HG03469 (cell line): Measurements from ENCODE around the gene DLG1.

Source experiments
- ATAC-seq: cut with Tn5 transposase; IDR thresholded peaks from one replicate; pipeline ENCODE4 v1.9.1; 2021; ENCODE audit warnings: mild to moderate bottlenecking, moderate library complexity, moderate number of reproducible peaks; ENCODE audit not compliant: unreplicated experiment

The DLG1 gene

DNA sequence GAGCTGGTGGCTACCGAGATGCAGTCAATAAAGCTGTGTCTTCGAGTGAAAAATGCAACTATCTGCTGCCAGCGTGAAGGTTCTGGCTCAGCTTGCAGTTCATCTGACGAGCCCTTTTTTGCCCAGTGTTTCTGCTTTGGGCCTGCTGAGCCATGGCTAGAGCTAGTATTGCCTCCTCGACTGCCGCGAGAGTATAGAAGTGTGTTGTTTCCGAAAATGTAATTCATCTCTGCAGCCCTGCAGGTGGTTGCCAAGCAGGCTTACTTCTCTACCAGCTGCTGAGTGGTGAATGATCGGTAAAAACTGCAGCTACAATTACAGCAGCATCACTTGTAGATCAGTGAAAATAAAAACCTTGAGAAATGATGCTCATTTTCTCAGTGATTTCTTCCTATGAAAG lies 114.8 kb downstream of the DLG1 start:
- no peak for ATAC-seq

GRCh38 chr3:197181741-197182140 lies 116.7 kb downstream of the DLG1 start:
- ATAC-seq, result no peak

DNA sequence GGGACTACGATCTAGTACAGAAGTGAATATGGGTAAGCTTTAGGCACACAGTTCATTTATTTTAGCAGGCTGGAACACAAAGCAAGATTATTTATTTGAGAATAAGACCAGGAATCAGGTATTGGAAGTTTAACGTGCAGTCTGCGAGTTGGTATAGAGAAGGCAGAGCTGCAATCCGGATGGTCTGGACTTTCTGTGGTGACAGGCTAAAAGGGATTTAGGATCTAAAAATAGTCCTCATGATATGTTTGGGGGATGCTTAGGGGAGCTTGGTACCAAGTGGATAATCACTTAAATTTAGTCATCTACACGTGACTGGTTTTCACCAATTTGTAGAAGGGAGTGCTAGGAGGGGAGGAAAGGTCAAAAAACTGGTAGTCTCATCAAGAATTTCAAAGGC lies 119.4 kb downstream of the DLG1 start:
- no peak for ATAC-seq

DNA sequence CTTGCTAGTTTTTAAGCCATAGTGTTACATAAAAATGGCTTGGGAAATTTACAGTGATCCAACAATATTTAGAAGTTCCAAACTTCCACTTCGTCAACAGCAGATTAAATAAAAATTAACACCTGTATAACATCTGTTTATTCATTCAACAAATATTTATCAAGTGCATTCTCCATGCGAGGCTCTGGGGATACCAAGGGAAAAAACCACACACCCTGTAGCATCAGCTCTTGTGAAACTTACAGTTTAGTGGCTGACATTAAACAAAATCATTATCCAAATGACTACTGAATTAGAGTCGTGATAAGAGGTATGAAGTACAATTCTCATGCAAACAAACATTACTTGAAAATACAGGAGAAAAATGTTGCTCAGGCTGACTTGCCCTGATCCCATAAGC lies 122.9 kb downstream of the DLG1 start:
- ATAC-seq, result no peak

GRCh38 chr3:197174927-197175326 lies 123.5 kb downstream of the DLG1 start:
- ATAC-seq, result no peak

GRCh38 chr3:197173620-197174019 lies 124.8 kb downstream of the DLG1 start:
- no peak for ATAC-seq

DNA sequence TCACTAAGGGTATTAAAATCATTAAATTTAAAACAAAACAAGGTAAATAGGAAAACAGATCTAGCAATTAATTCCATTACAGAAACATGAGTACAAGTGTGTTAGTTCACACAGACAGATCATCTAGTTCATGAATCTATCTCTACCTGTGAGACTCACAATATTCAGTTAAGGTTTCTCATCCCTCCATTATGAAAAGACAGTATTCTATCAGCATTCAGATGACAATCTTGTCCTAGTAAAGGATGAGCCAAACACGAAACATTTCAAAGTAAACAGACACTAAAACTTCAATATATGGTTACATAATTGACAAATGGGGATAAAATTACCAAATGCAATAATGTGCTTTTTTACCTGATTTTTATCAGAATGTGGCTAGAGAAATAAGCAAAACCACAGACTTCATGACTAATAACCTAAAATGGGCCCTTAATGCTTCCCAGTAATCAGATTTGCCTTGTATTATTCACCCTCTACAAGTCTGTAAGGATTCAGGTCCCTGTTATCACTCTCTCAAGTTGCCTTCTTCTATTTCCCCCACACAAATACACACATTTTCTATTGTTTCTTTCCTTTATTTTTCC lies 126.8 kb downstream of the DLG1 start:
- ATAC-seq, result no peak

GRCh38 chr3:197169028-197169427 lies 129.4 kb downstream of the DLG1 start:
- ATAC-seq, result no peak

DNA sequence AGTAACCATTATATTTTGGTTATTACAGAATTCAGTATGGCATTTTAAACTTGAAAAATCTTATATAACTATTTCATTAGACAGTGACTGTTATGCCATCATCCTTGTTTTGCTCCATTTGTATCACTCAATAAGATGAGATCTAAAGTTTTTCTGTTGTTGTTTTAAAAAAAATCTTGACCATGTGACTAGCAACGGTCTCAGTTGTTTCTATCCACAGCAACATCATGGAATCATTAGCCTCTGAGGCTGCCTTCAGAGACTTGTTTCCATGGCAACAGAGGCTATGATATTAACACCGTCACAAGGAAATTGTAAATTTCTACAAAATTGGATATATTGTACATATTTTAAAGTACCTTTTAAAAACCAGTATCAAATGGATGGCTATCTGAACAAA lies 129.8 kb downstream of the DLG1 start:
- ATAC-seq, result no peak

DNA sequence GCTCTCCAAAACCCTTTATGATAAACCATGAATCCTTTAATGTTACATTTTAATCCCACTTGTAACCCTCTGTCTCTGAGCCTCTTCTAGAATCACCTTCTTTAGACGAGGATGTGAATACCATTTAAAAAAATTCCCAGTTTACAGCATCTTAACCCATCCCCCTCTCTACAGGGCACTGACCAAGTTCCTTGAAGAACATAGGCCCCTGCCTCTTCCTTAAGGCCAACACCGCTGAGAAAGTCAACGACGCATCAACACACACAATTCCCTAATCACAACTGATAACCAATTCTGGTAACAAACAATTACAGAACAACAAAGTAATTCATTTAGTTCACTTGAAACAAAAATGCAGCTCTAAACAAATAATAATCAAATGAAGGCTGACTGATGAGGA lies 130.3 kb downstream of the DLG1 start:
- ATAC-seq, result no peak

GRCh38 chr3:197167549-197167948 lies 130.9 kb downstream of the DLG1 start:
- no peak for ATAC-seq

- ATAC-seq, result no peak
Observed at GRCh38 chr3:197165890-197166289, 132.5 kb downstream of the DLG1 start.

DNA sequence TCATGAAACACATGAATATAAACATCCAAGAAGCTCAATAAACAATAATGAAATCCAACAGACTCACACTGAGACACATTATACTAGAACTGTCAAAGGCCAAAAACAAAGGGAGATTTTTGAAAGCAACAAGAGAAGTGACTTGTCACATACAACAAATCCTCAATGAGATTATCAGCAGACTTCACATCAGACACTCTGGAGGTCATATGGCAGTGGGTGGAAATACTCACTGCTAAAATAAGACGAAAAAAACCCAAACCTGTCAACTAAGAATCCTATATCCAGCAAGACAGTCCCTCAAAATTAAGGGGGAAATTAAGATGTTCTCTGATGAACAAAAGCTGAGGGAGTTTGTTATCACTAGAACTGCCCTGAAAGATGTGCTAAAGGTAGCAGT lies 143.4 kb downstream of the DLG1 start:
- ATAC-seq, result no peak

DNA sequence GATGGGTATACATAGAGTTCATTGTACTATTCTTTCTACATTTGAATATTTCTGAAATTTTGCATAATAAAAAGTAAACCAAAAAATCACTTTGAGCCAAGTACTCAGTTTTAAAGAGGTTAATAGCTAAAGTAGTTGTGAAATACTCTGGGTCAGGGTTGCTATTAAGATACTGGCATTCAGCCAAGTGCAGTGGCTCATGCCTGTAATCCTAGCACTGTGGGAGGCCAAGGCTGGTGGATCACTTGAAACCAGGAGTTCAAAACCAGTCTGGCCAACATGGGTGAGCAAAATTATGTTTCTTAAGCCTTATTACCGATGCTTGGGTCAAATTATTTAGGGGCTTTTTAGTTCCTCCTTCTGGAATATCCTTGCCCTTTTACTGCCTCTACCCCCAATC lies 146.8 kb downstream of the DLG1 start:
- ATAC-seq, result no peak

DNA sequence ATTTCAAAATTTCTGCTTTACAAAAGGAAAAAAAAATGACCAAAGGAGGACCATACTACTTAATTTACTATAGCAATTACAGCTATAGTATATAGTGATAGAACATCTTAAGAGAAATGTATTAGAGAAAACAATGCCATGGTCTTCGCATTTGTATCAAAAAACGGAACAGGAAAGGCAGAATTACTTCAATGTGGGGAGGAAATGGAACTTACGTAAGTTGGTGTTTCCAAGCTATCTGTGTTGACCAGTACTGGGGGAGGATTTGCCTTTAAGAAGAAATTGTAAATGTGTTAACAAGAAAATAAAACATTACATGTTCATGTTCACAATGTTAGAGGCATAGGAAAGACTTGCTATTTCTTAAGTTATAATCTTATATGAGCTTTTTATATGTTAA lies 148.9 kb downstream of the DLG1 start:
- ATAC-seq, result no peak

- no peak for ATAC-seq
Observed at GRCh38 chr3:197144188-197144587, 154.2 kb downstream of the DLG1 start.

- ATAC-seq, result no peak
Observed at GRCh38 chr3:197139586-197139985, 158.8 kb downstream of the DLG1 start.

GRCh38 chr3:197137751-197138150 lies 160.7 kb downstream of the DLG1 start:
- ATAC-seq, result no peak

- no peak for ATAC-seq
Observed at GRCh38 chr3:197136744-197137143, 161.7 kb downstream of the DLG1 start.

DNA sequence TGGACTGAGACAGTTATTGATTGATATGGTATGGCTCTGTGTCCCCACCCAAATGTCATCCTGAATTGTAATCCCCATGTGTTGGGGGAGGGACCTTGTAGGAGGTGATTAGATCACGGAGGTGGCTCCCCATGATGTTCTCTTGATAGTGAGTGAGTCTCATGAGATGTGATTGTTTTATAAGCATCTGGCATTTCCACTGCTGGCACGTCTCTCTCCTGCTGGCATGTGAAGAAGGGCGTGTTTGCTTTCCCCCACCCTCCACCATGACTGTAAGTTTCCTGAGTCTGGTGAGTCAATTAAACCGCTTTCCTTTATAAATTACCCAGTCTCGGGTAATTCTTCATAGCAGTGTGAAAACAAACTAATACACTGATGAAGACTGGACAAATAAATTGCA lies 163.2 kb downstream of the DLG1 start:
- no peak for ATAC-seq

DNA sequence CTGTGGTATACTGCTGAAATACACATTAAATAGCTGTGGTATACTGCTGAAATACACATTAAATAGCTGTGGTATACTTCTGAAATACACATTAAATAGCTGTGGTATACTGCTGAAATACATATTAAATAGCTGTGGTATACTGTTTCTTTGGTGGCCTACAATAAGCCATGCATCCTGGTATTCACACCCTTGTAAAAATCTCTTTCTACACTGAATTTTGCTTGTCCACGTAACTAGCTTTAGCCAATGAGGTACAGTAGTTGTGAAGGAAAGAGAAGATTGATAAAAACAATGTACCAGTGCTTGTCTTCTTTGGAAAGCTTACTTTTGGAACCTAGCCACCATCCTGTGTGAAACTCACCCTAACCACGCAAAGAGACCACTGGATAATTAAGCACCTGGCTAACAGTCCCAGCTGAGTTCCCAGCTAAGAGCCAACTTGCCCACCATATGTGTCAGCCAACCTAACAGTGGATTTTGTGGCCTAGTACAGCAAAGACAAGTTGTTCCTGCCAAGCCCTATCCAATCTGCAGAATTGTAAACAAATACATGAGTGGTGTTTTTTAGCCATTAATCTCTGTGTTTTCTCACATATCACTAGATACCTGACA lies 165.4 kb downstream of the DLG1 start:
- no peak for ATAC-seq

DNA sequence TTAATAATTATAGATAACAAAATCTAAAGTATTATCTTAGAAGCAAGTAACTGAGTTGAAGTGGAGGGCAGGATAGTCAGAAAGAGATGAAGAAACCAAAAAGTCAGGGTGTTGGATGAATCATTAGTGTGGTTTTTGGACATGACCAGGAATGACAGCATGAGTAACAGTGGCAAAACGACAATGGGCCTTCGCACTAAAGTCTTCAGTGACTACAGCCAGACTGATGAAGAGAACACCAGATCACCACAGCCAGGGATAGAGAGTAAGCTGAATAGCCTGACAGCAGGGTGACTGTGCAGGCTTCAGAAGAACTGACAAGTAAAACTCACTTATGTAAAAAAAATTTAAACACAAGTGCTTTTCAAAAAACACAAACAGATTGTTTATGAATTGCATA lies 172.8 kb downstream of the DLG1 start:
- ATAC-seq, result no peak

DNA sequence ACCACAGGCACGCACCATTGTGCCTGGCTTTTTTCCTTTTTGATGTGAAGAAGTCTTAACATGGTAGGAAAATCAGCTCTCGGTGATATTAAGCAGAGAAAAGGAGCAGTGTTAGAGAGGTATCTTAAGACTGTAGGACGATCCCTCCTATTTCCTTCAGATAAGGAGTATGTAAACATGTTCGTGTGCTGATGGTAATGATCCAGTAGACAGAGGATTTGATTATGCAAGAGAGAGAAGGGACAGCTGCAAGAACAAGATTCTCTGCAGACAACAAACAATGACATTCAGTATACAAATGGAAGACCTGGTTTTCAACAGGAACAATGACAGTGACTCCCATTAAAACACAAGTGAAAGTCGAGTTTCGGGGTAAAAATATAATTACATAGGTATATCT lies 173.7 kb downstream of the DLG1 start:
- ATAC-seq, result no peak
